ENCODE results near the gene XXYLT1. TPM values are rescaled to one million over a fixed set of nuclear protein-coding genes. Genes with fewer than 3 reads are reported as not detected.
A peak's percentile ranks its signal among the peaks of the same experiment; 100 is the strongest.

The XXYLT1 gene
- total and polyA plus RNA-seq, 9 of the 15 experiments (the other 6 are each of a cell fraction or from before 2014, with no cell fraction given), result 1.9 to 18.9 (median 15.0) TPM

DNA sequence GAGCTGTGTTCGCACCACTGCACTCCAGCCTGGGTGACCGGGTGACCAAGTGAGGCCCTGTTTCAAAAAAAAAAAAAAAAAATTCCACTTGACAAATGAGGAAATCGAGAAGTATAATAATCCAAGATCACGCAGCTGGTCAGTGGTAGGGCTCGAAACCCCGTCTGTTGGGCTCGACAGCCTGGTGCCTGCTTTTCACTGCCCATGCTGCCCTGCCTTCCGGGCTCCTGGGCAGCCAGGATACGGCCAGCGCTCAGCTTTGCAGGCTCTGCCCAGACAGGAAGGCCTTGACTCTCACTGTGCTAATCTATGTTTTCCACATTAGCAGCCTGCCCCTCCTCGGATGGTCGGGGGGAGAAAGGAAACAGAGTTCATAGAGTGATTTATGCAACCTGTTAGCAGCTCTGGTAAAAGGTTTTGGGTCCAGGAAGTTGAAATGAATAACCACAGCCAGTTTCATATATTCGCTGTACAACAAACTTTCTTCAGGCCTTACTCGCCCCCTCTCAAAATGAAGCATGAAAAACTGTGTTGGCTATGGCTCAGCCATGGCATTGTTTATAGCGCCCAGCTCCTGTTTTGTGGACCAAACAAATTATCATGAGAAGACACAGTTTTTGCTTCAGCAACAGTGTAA, 108.8 kb downstream of the XXYLT1 start (continued):
- no peak for TF ChIP-seq ZNF232 (CRISPR knock-in tag; IDR thresholded peaks at IDR 0.05)
- TF ChIP-seq, protein P1, sequence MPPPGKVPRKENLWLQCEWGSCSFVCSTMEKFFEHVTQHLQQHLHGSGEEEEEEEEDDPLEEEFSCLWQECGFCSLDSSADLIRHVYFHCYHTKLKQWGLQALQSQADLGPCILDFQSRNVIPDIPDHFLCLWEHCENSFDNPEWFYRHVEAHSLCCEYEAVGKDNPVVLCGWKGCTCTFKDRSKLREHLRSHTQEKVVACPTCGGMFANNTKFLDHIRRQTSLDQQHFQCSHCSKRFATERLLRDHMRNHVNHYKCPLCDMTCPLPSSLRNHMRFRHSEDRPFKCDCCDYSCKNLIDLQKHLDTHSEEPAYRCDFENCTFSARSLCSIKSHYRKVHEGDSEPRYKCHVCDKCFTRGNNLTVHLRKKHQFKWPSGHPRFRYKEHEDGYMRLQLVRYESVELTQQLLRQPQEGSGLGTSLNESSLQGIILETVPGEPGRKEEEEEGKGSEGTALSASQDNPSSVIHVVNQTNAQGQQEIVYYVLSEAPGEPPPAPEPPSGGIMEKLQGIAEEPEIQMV (tag; conservative IDR thresholded peaks at IDR 0.05; ENCODE audit: low read depth), result no peak; the same call in 1 of the 2 replicates
- no peak for TF ChIP-seq ZNF121 (CRISPR knock-in tag; conservative IDR thresholded peaks at IDR 0.05)
- TF ChIP-seq DACH1 (IDR thresholded peaks at IDR 0.05; ENCODE audit: partially characterized antibody), result no peak
- peak; percentile 72 for TF ChIP-seq NCOR1 (IDR thresholded peaks at IDR 0.05)
- TF ChIP-seq, protein P2, sequence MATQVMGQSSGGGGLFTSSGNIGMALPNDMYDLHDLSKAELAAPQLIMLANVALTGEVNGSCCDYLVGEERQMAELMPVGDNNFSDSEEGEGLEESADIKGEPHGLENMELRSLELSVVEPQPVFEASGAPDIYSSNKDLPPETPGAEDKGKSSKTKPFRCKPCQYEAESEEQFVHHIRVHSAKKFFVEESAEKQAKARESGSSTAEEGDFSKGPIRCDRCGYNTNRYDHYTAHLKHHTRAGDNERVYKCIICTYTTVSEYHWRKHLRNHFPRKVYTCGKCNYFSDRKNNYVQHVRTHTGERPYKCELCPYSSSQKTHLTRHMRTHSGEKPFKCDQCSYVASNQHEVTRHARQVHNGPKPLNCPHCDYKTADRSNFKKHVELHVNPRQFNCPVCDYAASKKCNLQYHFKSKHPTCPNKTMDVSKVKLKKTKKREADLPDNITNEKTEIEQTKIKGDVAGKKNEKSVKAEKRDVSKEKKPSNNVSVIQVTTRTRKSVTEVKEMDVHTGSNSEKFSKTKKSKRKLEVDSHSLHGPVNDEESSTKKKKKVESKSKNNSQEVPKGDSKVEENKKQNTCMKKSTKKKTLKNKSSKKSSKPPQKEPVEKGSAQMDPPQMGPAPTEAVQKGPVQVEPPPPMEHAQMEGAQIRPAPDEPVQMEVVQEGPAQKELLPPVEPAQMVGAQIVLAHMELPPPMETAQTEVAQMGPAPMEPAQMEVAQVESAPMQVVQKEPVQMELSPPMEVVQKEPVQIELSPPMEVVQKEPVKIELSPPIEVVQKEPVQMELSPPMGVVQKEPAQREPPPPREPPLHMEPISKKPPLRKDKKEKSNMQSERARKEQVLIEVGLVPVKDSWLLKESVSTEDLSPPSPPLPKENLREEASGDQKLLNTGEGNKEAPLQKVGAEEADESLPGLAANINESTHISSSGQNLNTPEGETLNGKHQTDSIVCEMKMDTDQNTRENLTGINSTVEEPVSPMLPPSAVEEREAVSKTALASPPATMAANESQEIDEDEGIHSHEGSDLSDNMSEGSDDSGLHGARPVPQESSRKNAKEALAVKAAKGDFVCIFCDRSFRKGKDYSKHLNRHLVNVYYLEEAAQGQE (IDR thresholded peaks at IDR 0.05; ENCODE audit: borderline replicate concordance), result no peak
- TF ChIP-seq, protein P2 (CRISPR knock-in tag; IDR thresholded peaks at IDR 0.05; ENCODE audit: low read depth), result no peak
- TF ChIP-seq PCBP2 (IDR thresholded peaks at IDR 0.05; ENCODE audit: low read depth, low read length, poor library complexity, severe bottlenecking), result no peak
- 0 out of 4 replicates have a peak, but pooled peaks of 1 of the 2 experiments have one; percentile 10 for TF ChIP-seq KDM1A (IDR thresholded peaks at IDR 0.05)
- no peak for TF ChIP-seq ZNF696 (CRISPR knock-in tag; conservative IDR thresholded peaks at IDR 0.05)
- TF ChIP-seq, protein P3, sequence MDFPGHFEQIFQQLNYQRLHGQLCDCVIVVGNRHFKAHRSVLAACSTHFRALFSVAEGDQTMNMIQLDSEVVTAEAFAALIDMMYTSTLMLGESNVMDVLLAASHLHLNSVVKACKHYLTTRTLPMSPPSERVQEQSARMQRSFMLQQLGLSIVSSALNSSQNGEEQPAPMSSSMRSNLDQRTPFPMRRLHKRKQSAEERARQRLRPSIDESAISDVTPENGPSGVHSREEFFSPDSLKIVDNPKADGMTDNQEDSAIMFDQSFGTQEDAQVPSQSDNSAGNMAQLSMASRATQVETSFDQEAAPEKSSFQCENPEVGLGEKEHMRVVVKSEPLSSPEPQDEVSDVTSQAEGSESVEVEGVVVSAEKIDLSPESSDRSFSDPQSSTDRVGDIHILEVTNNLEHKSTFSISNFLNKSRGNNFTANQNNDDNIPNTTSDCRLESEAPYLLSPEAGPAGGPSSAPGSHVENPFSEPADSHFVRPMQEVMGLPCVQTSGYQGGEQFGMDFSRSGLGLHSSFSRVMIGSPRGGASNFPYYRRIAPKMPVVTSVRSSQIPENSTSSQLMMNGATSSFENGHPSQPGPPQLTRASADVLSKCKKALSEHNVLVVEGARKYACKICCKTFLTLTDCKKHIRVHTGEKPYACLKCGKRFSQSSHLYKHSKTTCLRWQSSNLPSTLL (IDR thresholded peaks at IDR 0.05), result no peak
- TF ChIP-seq, protein P4, sequence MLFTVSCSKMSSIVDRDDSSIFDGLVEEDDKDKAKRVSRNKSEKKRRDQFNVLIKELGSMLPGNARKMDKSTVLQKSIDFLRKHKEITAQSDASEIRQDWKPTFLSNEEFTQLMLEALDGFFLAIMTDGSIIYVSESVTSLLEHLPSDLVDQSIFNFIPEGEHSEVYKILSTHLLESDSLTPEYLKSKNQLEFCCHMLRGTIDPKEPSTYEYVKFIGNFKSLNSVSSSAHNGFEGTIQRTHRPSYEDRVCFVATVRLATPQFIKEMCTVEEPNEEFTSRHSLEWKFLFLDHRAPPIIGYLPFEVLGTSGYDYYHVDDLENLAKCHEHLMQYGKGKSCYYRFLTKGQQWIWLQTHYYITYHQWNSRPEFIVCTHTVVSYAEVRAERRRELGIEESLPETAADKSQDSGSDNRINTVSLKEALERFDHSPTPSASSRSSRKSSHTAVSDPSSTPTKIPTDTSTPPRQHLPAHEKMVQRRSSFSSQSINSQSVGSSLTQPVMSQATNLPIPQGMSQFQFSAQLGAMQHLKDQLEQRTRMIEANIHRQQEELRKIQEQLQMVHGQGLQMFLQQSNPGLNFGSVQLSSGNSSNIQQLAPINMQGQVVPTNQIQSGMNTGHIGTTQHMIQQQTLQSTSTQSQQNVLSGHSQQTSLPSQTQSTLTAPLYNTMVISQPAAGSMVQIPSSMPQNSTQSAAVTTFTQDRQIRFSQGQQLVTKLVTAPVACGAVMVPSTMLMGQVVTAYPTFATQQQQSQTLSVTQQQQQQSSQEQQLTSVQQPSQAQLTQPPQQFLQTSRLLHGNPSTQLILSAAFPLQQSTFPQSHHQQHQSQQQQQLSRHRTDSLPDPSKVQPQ (CRISPR knock-in tag; IDR thresholded peaks at IDR 0.05; ENCODE audit: borderline replicate concordance), result 0 out of 2 replicates have a peak, but pooled peaks have one; percentile 37
- TF ChIP-seq ZNF175 (CRISPR knock-in tag; IDR thresholded peaks at IDR 0.05; ENCODE audit: low read depth), result peak; percentile 90

Measured in K562 (cell line).